K562 (cell line): ENCODE results near the gene COCH. TPM values are rescaled to one million over a fixed set of nuclear protein-coding genes. Genes with fewer than 3 reads are reported as not detected.
A peak's percentile ranks its signal among the peaks of the same experiment; 100 is the strongest.

Source experiments
- CREBBP ChIP-seq: IDR thresholded peaks from one replicate; pipeline ENCODE4 v1.6.1; 2012; ENCODE audit warnings: low read depth, mild to moderate bottlenecking, control low read depth, inconsistent platforms, low read length
- CTBP1 ChIP-seq: fragments of 450-650 bp; IDR thresholded peaks from 2 replicates; pipeline ENCODE4 v1.6.1; 2016; ENCODE audit warnings: borderline replicate concordance
- CXXC5 ChIP-seq: fragments of 250-450 bp; sonication (Bioruptor Pico); IDR thresholded peaks from 2 replicates; pipeline ENCODE4 v1.8.0; 2022; ENCODE audit warnings: inconsistent platforms, mild to moderate bottlenecking, moderate library complexity
- ELF4 ChIP-seq: fragments of 450-650 bp; formaldehyde crosslinking; IDR thresholded peaks from 2 replicates; pipeline ENCODE4 v1.4.0; 2022; ENCODE audit warnings: missing genetic modification characterization
- ID3 ChIP-seq, 2 experiments: fragments of 250-450 bp in 1 of 2; fragments of 450-650 bp in 1 of 2; sonication (Bioruptor Pico) in 1 of 2; IDR thresholded peaks; 2 replicates each; pipeline versions ENCODE4 v1.6.1 to v1.8.0; 2016 to 2021; ENCODE audit warnings: mild to moderate bottlenecking in 2 of 2, moderate library complexity in 2 of 2, missing compliant biosample characterization in 1 of 2, missing genetic modification characterization in 1 of 2
- MCM3 ChIP-seq: fragments of 450-650 bp; IDR thresholded peaks from 2 replicates; pipeline ENCODE4 v1.6.1; 2016
- NCOA1 ChIP-seq: fragments of 450-650 bp; IDR thresholded peaks from 2 replicates; pipeline ENCODE4 v1.6.1; 2016; ENCODE audit warnings: low read depth
- NONO ChIP-seq, 2 experiments: fragments of 200-400 bp in 1 of 2; fragments of 450-650 bp in 1 of 2; formaldehyde crosslinking in 1 of 2; IDR thresholded peaks; 2 replicates each; pipeline ENCODE4 v1.6.1; 2017; ENCODE audit warnings: low read depth in 2 of 2, mild to moderate bottlenecking in 2 of 2, moderate library complexity in 2 of 2, low read length in 1 of 2
- PML ChIP-seq: IDR thresholded peaks from 2 replicates; pipeline ENCODE4 v1.6.1; 2012; ENCODE audit warnings: low read length, inconsistent platforms
- RAD21 ChIP-seq, 2 experiments: fragments of 250-450 bp in 1 of 2; fragments of 450-650 bp in 1 of 2; sonication (Bioruptor Pico) in 1 of 2; formaldehyde crosslinking in 1 of 2; IDR thresholded peaks in 1 of 2; conservative IDR thresholded peaks in 1 of 2; 2 replicates each; pipeline versions ENCODE4 v1.4.0 to v1.8.0; 2020 to 2022; ENCODE audit warnings: mild to moderate bottlenecking in 2 of 2, moderate library complexity in 1 of 2
- SUPT5H ChIP-seq: fragments of 450-650 bp; IDR thresholded peaks from 2 replicates; pipeline ENCODE4 v1.6.1; 2016
- ZC3H11A ChIP-seq: IDR thresholded peaks from 2 replicates; pipeline ENCODE4 v1.6.1; 2012; ENCODE audit warnings: low read depth, low read length, improper control_type of control experiment
- polyA plus RNA-seq, 8 experiments: library from polyadenylated mRNA; depleted of rRNA in 4 of 8; stranded (reverse) in 5 of 8; unstranded in 3 of 8; fragments of >200 nt; fragmentation: Nextera tagmentation in 2 of 8; fragmentation: Illumina TruSeq in 1 of 8; extraction: Ambion mirVana in 2 of 8; extraction: Trizol in 1 of 8; gene quantifications; 2 replicates each; pipeline versions ENCODE4 v1.2.1 to v1.2.3, GENCODE V29; 2011 to 2014; ENCODE audit warnings: inconsistent platforms in 1 of 8, missing spikeins in 1 of 8
- total RNA-seq, 7 experiments: library from RNA; depleted of rRNA in 6 of 7; stranded (reverse); fragments of >200 nt in 6 of 7; fragmentation: Illumina TruSeq in 2 of 7; extraction: Trizol in 2 of 7; gene quantifications; 2 replicates each; pipeline versions ENCODE4 v1.2.1 to v1.2.3, GENCODE V29; 2011 to 2021; ENCODE audit warnings: low replicate concordance in 1 of 7
- TF ChIP-seq, protein P1 (sequence below): sonication (generic); formaldehyde crosslinking; IDR thresholded peaks from 2 replicates; pipeline ENCODE4 v1.9.0; 2022; ENCODE audit warnings: mild to moderate bottlenecking, missing genetic modification reagents
- TF ChIP-seq, protein P2 (sequence below), 3 experiments: fragments of 200-800 bp in 1 of 3; fragments of 250-450 bp in 1 of 3; fragments of 450-650 bp in 1 of 3; sonication (Bioruptor Pico) in 1 of 3; sonication (Bioruptor generic) in 1 of 3; formaldehyde crosslinking in 1 of 3; IDR thresholded peaks; 2 replicates each; pipeline versions ENCODE4 v1.6.1 to v1.8.0; 2016 to 2022; ENCODE audit warnings: mild to moderate bottlenecking in 2 of 3, missing genetic modification characterization in 2 of 3, missing compliant biosample characterization in 1 of 3, moderate library complexity in 1 of 3
- TF ChIP-seq, protein P3 (sequence below): fragments of 250-450 bp; sonication (Bioruptor Pico); IDR thresholded peaks from 2 replicates; pipeline ENCODE4 v1.5.0; 2020; ENCODE audit warnings: mild to moderate bottlenecking
- TF ChIP-seq, protein P4 (sequence below): fragments of 450-650 bp; IDR thresholded peaks from 2 replicates; pipeline ENCODE4 v1.6.1; 2017; ENCODE audit warnings: antibody characterized with exemption, mild to moderate bottlenecking

COCH gene
- total and polyA plus RNA-seq, 9 of the 15 experiments (the other 6 are each of a cell fraction or from before 2014, with no cell fraction given): 27.0 to 141 (median 69.3) TPM

- TF ChIP-seq CTBP1: peak; percentile 59
- peak in 1 of 2 experiments; percentile 26; a peak in 1 of 4 replicates for TF ChIP-seq RAD21 (CRISPR knock-in tag; conservative IDR thresholded peaks at IDR 0.05 in 1 of 2, IDR thresholded peaks at IDR 0.05 in 1 of 2)
- TF ChIP-seq, protein P1, sequence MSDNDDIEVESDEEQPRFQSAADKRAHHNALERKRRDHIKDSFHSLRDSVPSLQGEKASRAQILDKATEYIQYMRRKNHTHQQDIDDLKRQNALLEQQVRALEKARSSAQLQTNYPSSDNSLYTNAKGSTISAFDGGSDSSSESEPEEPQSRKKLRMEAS (CRISPR knock-in tag): peak; percentile 63
- TF ChIP-seq, protein P2, sequence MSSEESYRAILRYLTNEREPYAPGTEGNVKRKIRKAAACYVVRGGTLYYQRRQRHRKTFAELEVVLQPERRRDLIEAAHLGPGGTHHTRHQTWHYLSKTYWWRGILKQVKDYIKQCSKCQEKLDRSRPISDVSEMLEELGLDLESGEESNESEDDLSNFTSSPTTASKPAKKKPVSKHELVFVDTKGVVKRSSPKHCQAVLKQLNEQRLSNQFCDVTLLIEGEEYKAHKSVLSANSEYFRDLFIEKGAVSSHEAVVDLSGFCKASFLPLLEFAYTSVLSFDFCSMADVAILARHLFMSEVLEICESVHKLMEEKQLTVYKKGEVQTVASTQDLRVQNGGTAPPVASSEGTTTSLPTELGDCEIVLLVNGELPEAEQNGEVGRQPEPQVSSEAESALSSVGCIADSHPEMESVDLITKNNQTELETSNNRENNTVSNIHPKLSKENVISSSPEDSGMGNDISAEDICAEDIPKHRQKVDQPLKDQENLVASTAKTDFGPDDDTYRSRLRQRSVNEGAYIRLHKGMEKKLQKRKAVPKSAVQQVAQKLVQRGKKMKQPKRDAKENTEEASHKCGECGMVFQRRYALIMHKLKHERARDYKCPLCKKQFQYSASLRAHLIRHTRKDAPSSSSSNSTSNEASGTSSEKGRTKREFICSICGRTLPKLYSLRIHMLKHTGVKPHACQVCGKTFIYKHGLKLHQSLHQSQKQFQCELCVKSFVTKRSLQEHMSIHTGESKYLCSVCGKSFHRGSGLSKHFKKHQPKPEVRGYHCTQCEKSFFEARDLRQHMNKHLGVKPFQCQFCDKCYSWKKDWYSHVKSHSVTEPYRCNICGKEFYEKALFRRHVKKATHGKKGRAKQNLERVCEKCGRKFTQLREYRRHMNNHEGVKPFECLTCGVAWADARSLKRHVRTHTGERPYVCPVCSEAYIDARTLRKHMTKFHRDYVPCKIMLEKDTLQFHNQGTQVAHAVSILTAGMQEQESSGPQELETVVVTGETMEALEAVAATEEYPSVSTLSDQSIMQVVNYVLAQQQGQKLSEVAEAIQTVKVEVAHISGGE (CRISPR knock-in tag; IDR thresholded peaks at IDR 0.05): peak in 1 of 3 experiments; percentile 54; a peak in 1 of 6 replicates
- TF ChIP-seq, protein P3, sequence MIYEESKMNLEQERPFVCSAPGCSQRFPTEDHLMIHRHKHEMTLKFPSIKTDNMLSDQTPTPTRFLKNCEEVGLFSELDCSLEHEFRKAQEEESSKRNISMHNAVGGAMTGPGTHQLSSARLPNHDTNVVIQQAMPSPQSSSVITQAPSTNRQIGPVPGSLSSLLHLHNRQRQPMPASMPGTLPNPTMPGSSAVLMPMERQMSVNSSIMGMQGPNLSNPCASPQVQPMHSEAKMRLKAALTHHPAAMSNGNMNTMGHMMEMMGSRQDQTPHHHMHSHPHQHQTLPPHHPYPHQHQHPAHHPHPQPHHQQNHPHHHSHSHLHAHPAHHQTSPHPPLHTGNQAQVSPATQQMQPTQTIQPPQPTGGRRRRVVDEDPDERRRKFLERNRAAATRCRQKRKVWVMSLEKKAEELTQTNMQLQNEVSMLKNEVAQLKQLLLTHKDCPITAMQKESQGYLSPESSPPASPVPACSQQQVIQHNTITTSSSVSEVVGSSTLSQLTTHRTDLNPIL (CRISPR knock-in tag): no peak
- TF ChIP-seq CREBBP: no peak
- no peak for TF ChIP-seq NCOA1
- TF ChIP-seq MCM3: no peak
- TF ChIP-seq SUPT5H: peak; percentile 80
- TF ChIP-seq ZC3H11A: no peak
- TF ChIP-seq PML: peak; percentile 32; the same call in 1 of the 2 replicates
- TF ChIP-seq, protein P4, sequence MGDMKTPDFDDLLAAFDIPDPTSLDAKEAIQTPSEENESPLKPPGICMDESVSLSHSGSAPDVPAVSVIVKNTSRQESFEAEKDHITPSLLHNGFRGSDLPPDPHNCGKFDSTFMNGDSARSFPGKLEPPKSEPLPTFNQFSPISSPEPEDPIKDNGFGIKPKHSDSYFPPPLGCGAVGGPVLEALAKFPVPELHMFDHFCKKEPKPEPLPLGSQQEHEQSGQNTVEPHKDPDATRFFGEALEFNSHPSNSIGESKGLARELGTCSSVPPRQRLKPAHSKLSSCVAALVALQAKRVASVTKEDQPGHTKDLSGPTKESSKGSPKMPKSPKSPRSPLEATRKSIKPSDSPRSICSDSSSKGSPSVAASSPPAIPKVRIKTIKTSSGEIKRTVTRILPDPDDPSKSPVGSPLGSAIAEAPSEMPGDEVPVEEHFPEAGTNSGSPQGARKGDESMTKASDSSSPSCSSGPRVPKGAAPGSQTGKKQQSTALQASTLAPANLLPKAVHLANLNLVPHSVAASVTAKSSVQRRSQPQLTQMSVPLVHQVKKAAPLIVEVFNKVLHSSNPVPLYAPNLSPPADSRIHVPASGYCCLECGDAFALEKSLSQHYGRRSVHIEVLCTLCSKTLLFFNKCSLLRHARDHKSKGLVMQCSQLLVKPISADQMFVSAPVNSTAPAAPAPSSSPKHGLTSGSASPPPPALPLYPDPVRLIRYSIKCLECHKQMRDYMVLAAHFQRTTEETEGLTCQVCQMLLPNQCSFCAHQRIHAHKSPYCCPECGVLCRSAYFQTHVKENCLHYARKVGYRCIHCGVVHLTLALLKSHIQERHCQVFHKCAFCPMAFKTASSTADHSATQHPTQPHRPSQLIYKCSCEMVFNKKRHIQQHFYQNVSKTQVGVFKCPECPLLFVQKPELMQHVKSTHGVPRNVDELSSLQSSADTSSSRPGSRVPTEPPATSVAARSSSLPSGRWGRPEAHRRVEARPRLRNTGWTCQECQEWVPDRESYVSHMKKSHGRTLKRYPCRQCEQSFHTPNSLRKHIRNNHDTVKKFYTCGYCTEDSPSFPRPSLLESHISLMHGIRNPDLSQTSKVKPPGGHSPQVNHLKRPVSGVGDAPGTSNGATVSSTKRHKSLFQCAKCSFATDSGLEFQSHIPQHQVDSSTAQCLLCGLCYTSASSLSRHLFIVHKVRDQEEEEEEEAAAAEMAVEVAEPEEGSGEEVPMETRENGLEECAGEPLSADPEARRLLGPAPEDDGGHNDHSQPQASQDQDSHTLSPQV: peak; percentile 90
- TF ChIP-seq ID3 (CRISPR knock-in tag; IDR thresholded peaks at IDR 0.05): no peak
- 0 out of 2 replicates have a peak, but pooled peaks have one; percentile 4 for TF ChIP-seq ID3 (tag; IDR thresholded peaks at IDR 0.05)
- TF ChIP-seq CXXC5: peak; percentile 77
- peak in 1 of 2 experiments; percentile 87; a peak in 2 of 4 replicates for TF ChIP-seq NONO (IDR thresholded peaks at IDR 0.05; ENCODE audit: low read depth in 2 of 2, low read length in 1 of 2)
- TF ChIP-seq ELF4: no peak
These were observed at the start of gene COCH (continued) for GRCh38 chr14:30874120-30874998.
